ENCODE results near the gene CBFA2T3. TPM values are rescaled to one million over a fixed set of nuclear protein-coding genes. Genes with fewer than 3 reads are reported as not detected.

The CBFA2T3 gene
- total and polyA plus RNA-seq, 2 of the 8 experiments (the other 6 are each of a cell fraction or from before 2014, with no cell fraction given), result 0.51 to 1.3 TPM

GRCh38 chr16:88965411-88965810 lies 11.6 kb downstream of the CBFA2T3 start:
- WGBS, 2 experiments (ENCODE audit: extremely low coverage in 1 of 2, insufficient coverage in 1 of 2, insufficient read length in 1 of 2, insufficient replicate concordance in 2 of 2, low coverage in 1 of 2, low lambda C conversion rate in 2 of 2, missing lambda C conversion rate in 1 of 2), result 81% methylated on average over 8 of the region's 8 CpGs; no CpG with 5 or more reads in 1 of the 2 experiments
- Histone ChIP-seq H3K9ac (replicated peaks in 1 of 4; ENCODE audit: extremely low read depth in 1 of 4, low read depth in 3 of 4, low read length in 3 of 4) (no peak overlapping the region), H2BK12ac (ENCODE audit: low read depth, low read length) (no peak overlapping the region), H3K9me3 (ENCODE audit: insufficient read depth in 2 of 2, low read depth in 1 of 2, low read length in 1 of 2) (peaks cover 0 to 4% of the 10 kb centered on the region in 2 experiments; a peak in 1 of 4 replicates), H3K79me1 (ENCODE audit: low read depth, low read length) (no peaks in the 10 kb centered on the region), H3K36me3 (ENCODE audit: control insufficient read depth in 2 of 4, insufficient read depth in 4 of 4, low read length in 3 of 4) (no peaks in the 10 kb centered on the region), H4K20me1 (replicated peaks in 1 of 2; ENCODE audit: control insufficient read depth in 1 of 2, insufficient read depth in 2 of 2, low read length in 2 of 2) (peaks cover 0 to 3% of the 10 kb centered on the region in 2 experiments), H3K27me3 (replicated peaks in 1 of 4; ENCODE audit: control insufficient read depth in 3 of 4, extremely low read depth in 1 of 4, insufficient read depth in 3 of 4, low read length in 3 of 4) (no peaks in the 10 kb centered on the region), H3K18ac (ENCODE audit: extremely low read depth, low read length) (no peak overlapping the region), H2BK20ac (ENCODE audit: low read length) (no peak overlapping the region), H2BK15ac (ENCODE audit: low read length) (no peak overlapping the region), H4K8ac (ENCODE audit: extremely low read depth, insufficient read depth, low read length) (no peak overlapping the region), H3K27ac (ENCODE audit: low read depth, low read length) (no peak overlapping the region), H3K4me3 (ENCODE audit: extremely low read depth in 1 of 4, insufficient read depth in 2 of 4, low read depth in 3 of 4, low read length in 4 of 4) (no peak overlapping the region), H4K5ac (ENCODE audit: insufficient read length, low read depth, low read length) (no peak overlapping the region), H2AFZ (ENCODE audit: low read length) (no peak overlapping the region), H3K4ac (replicated peaks; ENCODE audit: insufficient read length, low read depth, low read length) (no peak overlapping the region), H3K14ac (ENCODE audit: insufficient read length) (no peak overlapping the region), H3K23ac (ENCODE audit: insufficient read length) (no peak overlapping the region), H4K91ac (replicated peaks; ENCODE audit: insufficient read length, low read length) (no peak overlapping the region), H2BK5ac (ENCODE audit: low read depth, low read length) (no peak overlapping the region), H2AK5ac (ENCODE audit: low read depth, low read length) (no peak overlapping the region), H2BK120ac (replicated peaks; ENCODE audit: low read depth, low read length) (no peak overlapping the region), H3K23me2 (ENCODE audit: low read depth, low read length) (peaks cover 5% of the 10 kb centered on the region; the same call in 1 of the 2 replicates), H3K4me2 (ENCODE audit: insufficient read depth in 1 of 2, low read depth in 2 of 2, low read length in 2 of 2) (no peak overlapping the region), H3K4me1 (replicated peaks in 1 of 4; ENCODE audit: control insufficient read depth in 3 of 4, insufficient read depth in 4 of 4, low read length in 3 of 4) (peaks cover 0 to 6% (median 3%) of the 10 kb centered on the region in 4 experiments; a peak in 2 of 7 replicates), H3K79me2 (ENCODE audit: control insufficient read depth in 1 of 2, insufficient read depth in 2 of 2, low read length in 2 of 2) (no peaks in the 10 kb centered on the region), H3K56ac (replicated peaks; ENCODE audit: insufficient read length, low read depth, low read length) (no peak overlapping the region)
- ChIA-PET POLR2A (ENCODE audit: partially characterized antibody) (interaction anchor here (0.7 kb wide), 1 partner anchor 275 kb away, joined by 3 read pairs; no protein-coding TSS in a partner anchor), CTCF (ENCODE audit: partially characterized antibody) (no interaction called here)
- DNase-seq (ENCODE audit: low read depth in 1 of 2, low spot score in 2 of 2) (no peak), FAIRE-seq (no peak)
- TF ChIP-seq JUN (IDR thresholded peaks at IDR 0.05; ENCODE audit: low read depth, low read length), result no peak
- no peak for TF ChIP-seq GABPA (IDR thresholded peaks at IDR 0.05; ENCODE audit: borderline replicate concordance, insufficient read depth, low read length)
- TF ChIP-seq SP2 (IDR thresholded peaks at IDR 0.05; ENCODE audit: low read length), result no peak
- no peak for TF ChIP-seq KDM1A (IDR thresholded peaks at IDR 0.05; ENCODE audit: borderline replicate concordance, low read length)
- no peak for TF ChIP-seq SIN3A (conservative IDR thresholded peaks at IDR 0.05 in 1 of 2, IDR thresholded peaks at IDR 0.05 in 1 of 2; ENCODE audit: low read depth in 1 of 2, low read length in 2 of 2)
- no peak for TF ChIP-seq CHD2 (IDR thresholded peaks at IDR 0.05; ENCODE audit: low read length)
- no peak for TF ChIP-seq BRCA1 (IDR thresholded peaks at IDR 0.05; ENCODE audit: low read depth, low read length)
- TF ChIP-seq CEBPB (IDR thresholded peaks at IDR 0.05; ENCODE audit: low read depth, low read length), result no peak
- no peak for TF ChIP-seq ATF2 (IDR thresholded peaks at IDR 0.05; ENCODE audit: low read length)
- TF ChIP-seq TAF7 (optimal IDR thresholded peaks at IDR 0.05; ENCODE audit: borderline replicate concordance, low read depth, low read length), result no peak
- TF ChIP-seq CHD1 (IDR thresholded peaks at IDR 0.05; ENCODE audit: low read depth, low read length), result no peak
- TF ChIP-seq TAF1 (IDR thresholded peaks at IDR 0.05; ENCODE audit: low read depth, low read length), result no peak
- no peak for TF ChIP-seq GTF2F1 (IDR thresholded peaks at IDR 0.05; ENCODE audit: borderline replicate concordance, low read depth, low read length)
